ENCODE results near the gene HIF1A.

DNA sequence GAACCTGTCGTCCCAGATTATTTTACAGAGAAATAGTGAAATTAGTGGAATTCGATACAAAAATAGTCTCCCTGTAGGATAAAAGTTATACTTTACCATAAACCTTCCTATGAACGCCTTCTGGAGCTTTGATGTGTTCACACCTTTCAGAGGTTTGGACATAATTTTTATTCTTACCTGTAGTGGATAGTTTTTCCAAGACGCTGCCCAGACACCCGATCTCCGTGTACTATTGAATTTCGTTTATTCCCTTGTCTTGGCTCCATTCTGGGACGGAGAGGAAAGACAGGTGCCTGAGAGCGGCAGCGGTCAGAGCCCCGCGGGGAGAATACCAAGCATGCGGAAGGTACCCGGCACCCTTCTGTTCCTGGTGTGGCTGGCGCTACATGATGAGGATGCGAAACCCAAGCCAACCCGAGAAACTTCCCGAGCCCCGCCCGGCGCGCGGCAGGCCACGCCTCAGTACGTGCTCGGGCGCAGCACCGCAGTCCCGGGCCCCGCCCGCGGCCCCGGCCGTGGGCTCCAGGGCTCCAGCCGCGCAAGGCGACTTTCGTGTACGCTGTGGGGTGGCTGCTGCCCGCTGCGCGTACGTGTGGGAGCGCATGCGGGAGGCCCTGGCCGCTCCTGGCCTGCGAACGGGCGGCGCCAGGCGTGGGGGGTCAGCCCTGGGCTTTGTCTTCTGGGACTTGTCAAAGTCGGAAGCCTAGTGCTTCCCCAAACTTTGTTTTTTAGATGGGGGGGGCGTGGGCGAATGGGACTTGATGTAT is 55.6 kb downstream of the HIF1A start:
- TF ChIP-seq, protein P1, sequence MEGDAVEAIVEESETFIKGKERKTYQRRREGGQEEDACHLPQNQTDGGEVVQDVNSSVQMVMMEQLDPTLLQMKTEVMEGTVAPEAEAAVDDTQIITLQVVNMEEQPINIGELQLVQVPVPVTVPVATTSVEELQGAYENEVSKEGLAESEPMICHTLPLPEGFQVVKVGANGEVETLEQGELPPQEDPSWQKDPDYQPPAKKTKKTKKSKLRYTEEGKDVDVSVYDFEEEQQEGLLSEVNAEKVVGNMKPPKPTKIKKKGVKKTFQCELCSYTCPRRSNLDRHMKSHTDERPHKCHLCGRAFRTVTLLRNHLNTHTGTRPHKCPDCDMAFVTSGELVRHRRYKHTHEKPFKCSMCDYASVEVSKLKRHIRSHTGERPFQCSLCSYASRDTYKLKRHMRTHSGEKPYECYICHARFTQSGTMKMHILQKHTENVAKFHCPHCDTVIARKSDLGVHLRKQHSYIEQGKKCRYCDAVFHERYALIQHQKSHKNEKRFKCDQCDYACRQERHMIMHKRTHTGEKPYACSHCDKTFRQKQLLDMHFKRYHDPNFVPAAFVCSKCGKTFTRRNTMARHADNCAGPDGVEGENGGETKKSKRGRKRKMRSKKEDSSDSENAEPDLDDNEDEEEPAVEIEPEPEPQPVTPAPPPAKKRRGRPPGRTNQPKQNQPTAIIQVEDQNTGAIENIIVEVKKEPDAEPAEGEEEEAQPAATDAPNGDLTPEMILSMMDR (IDR thresholded peaks at IDR 0.05) = no peak
- no peak for TF ChIP-seq ZFX (IDR thresholded peaks at IDR 0.05; ENCODE audit: borderline replicate concordance)

Measured in 22Rv1 (cell line).